ENCODE measurements around the gene GPT2. TPM values are rescaled to one million over a fixed set of nuclear protein-coding genes. Genes with fewer than 3 reads are reported as not detected.
A peak's percentile ranks its signal among the peaks of the same experiment; 100 is the strongest.

GPT2 gene
- total RNA-seq: 18.4 TPM

GRCh38 chr16:46883690-46884512, at the start of gene GPT2:
Gene GPT2 (plus strand): TSS chr16:46884362. CDS start chr16:46884716, 354 bp downstream.
- intact Hi-C loops (cut with DNase I): no loop called here
- peak within 1 kb of the TSS; percentile 12 for H3K27ac ChIP-seq
- peaks cover 13% of the 10 kb centered on the region for H3K4me1 ChIP-seq
- TF ChIP-seq POLR2A (IDR thresholded peaks at IDR 0.05): no peak
- peak; percentile 31 to 66 for TF ChIP-seq POLR2AphosphoS5 (IDR thresholded peaks at IDR 0.05; ENCODE audit: insufficient read depth in 1 of 2, low read depth in 1 of 2)
- H3K4me3 ChIP-seq: peak within 1 kb of the TSS; percentile 61 to 77
- no peaks in the 10 kb centered on the region for H3K36me3 ChIP-seq
- no peak for DNase-seq (ENCODE audit: extremely low spot score in 2 of 2)
- H3K27me3 ChIP-seq: no peaks in the 10 kb centered on the region
- H3K9me3 ChIP-seq: no peaks in the 10 kb centered on the region

GRCh38 chr16:46836534-46837530, 47.3 kb upstream of the GPT2 start:
- no peaks in the 10 kb centered on the region for H3K9me3 ChIP-seq
- no peaks in the 10 kb centered on the region for H3K27me3 ChIP-seq
- H3K4me1 ChIP-seq: no peaks in the 10 kb centered on the region
- TF ChIP-seq POLR2AphosphoS5 (IDR thresholded peaks at IDR 0.05; ENCODE audit: insufficient read depth in 1 of 2, low read depth in 1 of 2) (no peak), POLR2A (IDR thresholded peaks at IDR 0.05) (no peak), CTCF (IDR thresholded peaks at IDR 0.05) (no peak)
- no peak overlapping the region for H3K27ac ChIP-seq
- H3K4me3 ChIP-seq: no peak overlapping the region
- no peaks in the 10 kb centered on the region for H3K36me3 ChIP-seq
- intact Hi-C loops (cut with DNase I): no loop called here
- no peak for DNase-seq (ENCODE audit: extremely low spot score in 2 of 2)

- no peak overlapping the region for H3K27ac ChIP-seq
- H3K4me3 ChIP-seq: no peak overlapping the region
- H3K9me3 ChIP-seq: no peaks in the 10 kb centered on the region
- intact Hi-C loops (cut with DNase I): no loop called here
- DNase-seq (ENCODE audit: extremely low spot score in 2 of 2): no peak
- H3K4me1 ChIP-seq: no peaks in the 10 kb centered on the region
- no peaks in the 10 kb centered on the region for H3K36me3 ChIP-seq
- TF ChIP-seq CTCF (IDR thresholded peaks at IDR 0.05): no peak
- no peak for TF ChIP-seq POLR2AphosphoS5 (IDR thresholded peaks at IDR 0.05; ENCODE audit: insufficient read depth in 1 of 2, low read depth in 1 of 2)
- no peak for TF ChIP-seq POLR2A (IDR thresholded peaks at IDR 0.05)
- no peaks in the 10 kb centered on the region for H3K27me3 ChIP-seq
These were observed 44.1 kb upstream of the GPT2 start for GRCh38 chr16:46839986-46840443.

GRCh38 chr16:46842192-46842895, 41.8 kb upstream of the GPT2 start:
- Histone ChIP-seq H3K36me3 (no peaks in the 10 kb centered on the region), H3K27me3 (no peaks in the 10 kb centered on the region), H3K4me1 (no peaks in the 10 kb centered on the region), H3K4me3 (no peak overlapping the region), H3K27ac (no peak overlapping the region), H3K9me3 (no peaks in the 10 kb centered on the region)
- intact Hi-C loops (cut with DNase I): no loop called here
- DNase-seq (ENCODE audit: extremely low spot score in 2 of 2): no peak
- TF ChIP-seq CTCF (IDR thresholded peaks at IDR 0.05): no peak
- no peak for TF ChIP-seq POLR2A (IDR thresholded peaks at IDR 0.05)
- no peak for TF ChIP-seq POLR2AphosphoS5 (IDR thresholded peaks at IDR 0.05; ENCODE audit: insufficient read depth in 1 of 2, low read depth in 1 of 2)

All from vagina (tissue), 2 donors.